HG03066 (cell line): Measurements from ENCODE around the gene BYSL.

Experiments used
- ATAC-seq: cut with Tn5 transposase; IDR thresholded peaks from one replicate; pipeline ENCODE4 v1.9.1; 2021; ENCODE audit warnings: low read depth; ENCODE audit not compliant: unreplicated experiment

The BYSL gene, protein sequence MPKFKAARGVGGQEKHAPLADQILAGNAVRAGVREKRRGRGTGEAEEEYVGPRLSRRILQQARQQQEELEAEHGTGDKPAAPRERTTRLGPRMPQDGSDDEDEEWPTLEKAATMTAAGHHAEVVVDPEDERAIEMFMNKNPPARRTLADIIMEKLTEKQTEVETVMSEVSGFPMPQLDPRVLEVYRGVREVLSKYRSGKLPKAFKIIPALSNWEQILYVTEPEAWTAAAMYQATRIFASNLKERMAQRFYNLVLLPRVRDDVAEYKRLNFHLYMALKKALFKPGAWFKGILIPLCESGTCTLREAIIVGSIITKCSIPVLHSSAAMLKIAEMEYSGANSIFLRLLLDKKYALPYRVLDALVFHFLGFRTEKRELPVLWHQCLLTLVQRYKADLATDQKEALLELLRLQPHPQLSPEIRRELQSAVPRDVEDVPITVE

DNA sequence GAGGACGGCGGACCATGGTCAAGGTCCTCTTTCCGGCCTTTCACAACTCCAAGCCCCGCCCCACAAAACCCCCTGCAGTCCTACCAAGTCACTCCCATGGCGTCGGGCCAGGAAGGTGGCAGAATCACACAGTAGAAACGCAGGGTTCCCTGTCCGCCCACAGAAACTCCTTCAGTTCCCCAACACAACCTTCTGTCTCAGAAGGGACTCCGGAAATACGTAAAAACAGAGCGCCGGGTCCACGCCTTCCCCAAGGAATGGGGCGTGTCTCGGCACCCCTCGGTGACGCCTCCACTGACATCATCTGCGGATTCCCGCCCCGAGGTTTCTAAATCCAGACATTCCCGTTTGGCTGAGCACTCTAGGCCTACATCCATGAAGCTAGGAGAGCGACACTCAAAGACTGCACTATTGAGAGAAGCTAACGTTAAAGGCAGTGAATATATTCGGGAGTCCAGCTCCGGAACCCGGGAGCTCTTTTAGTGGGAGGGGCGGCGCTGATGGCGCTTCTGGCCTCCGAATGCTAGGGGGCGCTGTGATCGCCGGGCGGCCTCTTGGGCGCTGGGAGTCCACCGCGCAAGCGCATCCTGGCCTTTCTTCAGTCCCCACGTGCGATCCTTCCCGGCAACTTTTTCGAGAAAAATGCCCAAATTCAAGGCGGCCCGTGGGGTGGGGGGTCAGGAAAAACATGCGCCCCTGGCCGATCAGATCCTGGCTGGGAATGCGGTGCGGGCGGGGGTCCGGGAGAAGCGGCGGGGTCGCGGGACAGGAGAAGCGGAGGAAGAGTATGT, at the start of gene BYSL, which contains the start of gene MED20:
Gene BYSL, plus strand, starts transcription at position 579 of the 791 bp plus-strand sequence. Its CDS starts 64 bp downstream, at position 643.
Gene MED20, minus strand, starts transcription at position 219 of the 791 bp plus-strand sequence. Its CDS starts 121 bp downstream, at position 98.
- ATAC-seq = peak; percentile 93

DNA sequence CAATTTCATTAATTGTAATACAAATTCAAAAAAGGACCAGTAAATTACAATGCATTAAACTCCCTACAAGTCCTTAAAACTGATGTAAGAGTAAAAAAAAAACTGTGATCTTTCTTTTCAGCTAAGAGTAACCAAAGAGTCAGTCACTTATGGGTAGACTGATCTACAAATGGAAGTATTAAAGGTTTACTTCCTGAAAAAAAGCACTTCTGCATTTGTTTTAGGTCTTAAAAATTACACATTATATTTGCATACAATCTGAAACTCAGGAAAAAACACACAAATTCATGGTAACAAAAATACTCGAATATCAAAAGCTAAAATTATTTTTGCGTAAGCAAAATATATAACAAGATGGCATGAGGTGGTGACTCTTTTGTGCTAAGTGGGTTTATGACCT, 49.6 kb upstream of the BYSL start:
- no peak for ATAC-seq

DNA sequence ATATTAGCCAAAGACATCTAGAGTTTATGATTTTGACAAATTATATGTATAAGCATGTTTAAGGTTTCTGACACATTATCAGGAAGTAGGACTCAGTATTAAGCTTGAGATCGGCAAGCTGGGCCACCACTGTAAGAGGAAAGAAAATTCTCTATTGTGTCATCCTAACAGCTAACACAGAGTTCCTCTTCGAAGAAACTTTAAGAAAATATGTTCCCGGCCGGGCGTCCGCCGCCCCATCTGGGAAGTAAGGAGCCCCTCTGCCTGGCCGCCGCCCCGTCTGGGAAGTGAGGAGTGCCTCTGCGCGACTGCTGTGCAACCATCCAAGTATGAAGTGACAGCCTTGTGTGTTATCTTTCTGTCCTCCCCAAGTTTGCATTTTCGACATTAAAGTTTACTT, 49.2 kb upstream of the BYSL start:
- ATAC-seq = no peak

DNA sequence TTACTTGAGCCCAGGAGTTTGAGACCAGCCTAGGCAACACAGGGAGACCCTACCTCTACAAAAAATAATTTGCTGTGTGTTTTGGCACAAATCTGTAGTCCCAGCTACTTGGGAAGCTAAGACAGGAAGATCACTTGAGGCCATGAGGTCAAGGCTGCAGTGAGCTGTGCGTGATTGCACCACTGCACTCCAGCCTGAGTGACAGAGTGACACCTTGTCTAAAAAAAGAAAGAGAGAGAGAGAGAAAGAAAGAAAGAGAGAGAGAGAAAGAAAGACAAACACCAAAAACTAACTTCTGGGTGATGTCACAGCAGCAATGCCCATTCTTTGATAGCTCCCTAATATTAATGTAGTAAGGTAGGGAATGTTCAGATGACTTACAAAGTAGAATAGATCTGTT, 46.6 kb upstream of the BYSL start:
- no peak for ATAC-seq

DNA sequence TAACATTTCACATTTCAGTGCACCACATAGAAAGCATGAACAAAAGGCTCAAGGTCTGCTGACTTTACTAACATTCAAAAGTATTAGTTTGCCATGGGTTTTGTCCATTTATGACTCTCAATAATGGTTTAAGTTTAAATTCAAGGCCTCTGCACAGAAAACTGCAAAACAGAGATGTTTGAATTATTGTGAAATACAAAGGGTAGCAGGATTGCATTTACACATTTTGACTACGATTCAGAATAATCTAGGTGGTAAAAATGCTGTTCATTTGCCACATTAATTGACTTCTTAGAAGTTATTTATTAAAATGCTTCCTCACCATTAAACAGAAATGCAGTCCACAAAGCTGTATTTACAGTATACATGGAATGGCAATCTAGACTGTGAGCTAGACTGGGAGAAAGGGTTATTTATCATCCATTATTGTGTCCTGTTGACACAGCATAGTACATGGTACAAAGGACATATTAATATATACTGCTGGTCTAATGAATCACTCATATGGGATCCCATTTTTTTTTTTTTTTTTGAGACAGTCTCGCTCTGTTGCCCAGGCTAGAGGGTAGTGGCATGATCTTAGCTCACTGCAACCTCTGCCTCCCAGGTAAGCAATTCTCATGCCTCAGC, 44.1 kb upstream of the BYSL start:
- no peak for ATAC-seq

DNA sequence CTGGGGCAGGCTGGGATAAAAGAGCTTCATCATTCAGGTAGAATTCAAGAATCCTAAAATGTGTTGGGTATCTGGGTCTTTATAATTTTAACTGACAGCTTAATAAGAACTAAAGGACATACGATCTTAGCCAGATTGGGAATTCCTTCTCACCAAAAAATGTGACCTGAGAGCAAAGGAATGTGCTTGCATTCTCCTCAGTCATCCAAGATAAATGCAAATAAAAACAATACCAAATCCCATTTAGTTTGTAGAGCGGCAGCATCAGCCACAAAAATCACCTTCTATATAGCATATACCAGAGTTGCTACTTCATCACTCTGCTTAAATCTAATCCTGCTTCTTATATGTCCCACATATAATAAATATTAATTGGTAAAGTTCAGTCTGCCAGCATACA, 43.1 kb upstream of the BYSL start:
- no peak for ATAC-seq

DNA sequence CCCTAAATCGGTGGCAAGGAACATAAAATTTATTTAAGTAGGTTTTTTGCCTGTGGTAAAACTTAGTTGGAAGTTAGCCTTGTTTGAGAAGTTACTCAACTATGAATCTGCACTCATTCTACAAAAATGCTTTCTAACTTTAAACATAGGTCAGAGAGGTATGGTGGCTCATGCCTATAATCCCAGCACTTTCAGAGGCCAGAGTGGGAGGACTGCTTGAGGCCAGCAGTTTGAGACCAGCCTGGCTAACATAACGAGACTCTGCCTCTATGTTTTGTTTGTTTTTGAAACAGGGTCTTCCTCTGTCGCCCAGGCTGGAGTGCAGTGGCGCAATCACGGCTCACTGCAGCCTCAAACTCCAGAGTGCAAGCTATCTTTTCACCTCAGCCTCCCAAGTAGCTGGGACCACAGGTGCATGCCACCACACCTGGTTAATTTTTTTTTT, 42.3 kb upstream of the BYSL start:
- no peak for ATAC-seq

DNA sequence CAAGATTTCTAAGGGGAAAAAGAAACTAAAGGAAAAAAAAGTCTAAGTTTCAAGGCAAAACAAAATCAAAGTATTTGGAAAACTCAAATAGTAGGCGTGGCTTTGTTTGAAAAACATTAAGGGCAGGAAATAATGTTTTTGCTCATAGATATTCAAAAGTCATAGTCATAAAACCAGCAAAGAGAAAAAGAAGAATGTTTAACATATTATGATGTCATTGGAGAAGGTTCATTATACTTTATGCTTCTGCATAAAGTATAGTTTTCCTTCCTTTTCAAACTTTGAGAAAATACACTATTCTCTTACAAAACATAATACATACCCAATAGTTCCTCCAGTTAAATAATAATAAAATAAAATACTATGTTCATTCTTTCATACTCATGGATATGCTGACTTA, 39.8 kb upstream of the BYSL start:
- no peak for ATAC-seq

DNA sequence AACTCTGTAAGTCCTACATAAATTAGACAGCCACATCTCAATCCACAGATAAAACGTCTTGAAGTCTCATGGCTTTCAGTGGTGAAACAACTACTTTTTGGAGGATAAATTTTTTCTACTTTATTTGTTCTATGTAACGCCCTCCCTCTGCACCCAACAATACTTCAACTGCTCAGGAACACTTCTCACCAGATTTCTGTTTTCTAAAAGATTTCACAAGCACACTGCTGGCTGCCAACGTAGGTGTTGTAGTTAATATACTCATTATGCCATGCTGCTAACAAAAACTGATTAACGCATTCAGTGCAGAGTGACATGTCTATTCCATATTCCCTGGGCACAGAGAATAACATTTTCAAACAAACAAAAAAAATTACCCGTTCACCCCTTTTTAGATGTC, 36.3 kb upstream of the BYSL start:
- ATAC-seq = no peak

DNA sequence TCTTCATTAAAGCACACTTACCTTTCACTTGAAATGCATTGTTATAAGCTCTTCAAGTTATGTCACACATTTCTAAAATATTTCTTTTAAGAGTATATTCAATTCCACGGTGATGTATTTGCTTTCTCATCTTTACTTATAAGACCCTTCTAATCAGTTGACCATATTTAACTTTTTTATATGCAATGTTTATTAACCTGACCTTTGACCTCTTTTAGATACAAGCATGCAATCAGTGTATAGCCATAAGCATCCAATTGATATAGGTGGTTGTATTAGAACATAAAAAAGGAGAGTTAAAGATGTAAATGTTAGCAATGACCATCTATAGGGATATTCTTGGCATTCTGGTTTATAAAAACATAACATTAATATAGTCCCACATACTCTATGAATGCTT, 35.4 kb upstream of the BYSL start:
- no peak for ATAC-seq

DNA sequence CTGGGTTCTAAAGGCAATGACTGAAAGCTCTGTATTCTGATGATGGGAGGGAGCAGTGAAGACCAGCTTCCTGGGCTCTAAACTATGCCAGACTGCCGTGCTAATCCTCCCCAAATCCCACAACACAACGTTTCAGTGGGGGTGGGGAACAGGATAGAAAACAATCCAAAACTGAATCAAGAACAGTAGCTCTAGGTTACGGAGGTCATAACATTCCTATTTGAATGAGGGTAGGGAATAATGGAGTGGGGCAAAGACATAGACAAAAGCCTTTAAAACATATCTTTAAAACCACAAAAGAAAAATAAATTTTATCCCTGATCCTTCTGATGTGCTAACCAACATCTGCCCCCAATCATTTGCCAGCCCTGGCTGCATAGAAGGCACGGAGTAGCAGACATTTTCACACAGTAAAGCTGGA, 34.0 kb upstream of the BYSL start:
- ATAC-seq = no peak

DNA sequence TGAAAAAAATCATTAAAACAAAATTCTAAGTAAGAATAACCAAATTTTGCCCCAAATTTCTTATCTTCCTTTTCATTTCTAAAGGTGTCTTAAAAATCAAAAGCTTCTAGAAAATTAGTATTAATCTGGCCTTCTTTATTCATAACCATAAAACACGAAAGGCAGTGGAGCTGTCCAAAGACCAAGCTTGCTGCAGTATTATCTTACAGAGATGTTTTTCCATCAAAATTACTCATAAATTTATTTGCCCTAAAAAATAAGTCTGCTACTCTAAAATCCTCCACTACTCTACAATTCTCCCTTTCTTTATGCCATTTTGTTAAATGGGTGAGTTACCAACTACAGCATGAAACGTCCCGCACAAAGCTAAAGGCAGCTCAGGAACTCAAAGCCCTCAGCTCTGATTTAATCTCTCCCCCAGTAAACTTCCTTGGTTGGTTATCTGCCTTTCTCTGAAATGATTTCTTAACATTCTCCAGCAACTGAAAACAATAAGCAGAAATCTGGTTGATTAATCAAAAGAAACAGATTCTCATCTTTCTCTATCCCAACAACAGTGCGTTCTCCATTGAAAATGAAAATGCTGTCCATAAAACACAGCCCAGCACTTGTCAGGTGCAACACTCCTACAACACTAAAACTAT, 28.3 kb upstream of the BYSL start:
- no peak for ATAC-seq

DNA sequence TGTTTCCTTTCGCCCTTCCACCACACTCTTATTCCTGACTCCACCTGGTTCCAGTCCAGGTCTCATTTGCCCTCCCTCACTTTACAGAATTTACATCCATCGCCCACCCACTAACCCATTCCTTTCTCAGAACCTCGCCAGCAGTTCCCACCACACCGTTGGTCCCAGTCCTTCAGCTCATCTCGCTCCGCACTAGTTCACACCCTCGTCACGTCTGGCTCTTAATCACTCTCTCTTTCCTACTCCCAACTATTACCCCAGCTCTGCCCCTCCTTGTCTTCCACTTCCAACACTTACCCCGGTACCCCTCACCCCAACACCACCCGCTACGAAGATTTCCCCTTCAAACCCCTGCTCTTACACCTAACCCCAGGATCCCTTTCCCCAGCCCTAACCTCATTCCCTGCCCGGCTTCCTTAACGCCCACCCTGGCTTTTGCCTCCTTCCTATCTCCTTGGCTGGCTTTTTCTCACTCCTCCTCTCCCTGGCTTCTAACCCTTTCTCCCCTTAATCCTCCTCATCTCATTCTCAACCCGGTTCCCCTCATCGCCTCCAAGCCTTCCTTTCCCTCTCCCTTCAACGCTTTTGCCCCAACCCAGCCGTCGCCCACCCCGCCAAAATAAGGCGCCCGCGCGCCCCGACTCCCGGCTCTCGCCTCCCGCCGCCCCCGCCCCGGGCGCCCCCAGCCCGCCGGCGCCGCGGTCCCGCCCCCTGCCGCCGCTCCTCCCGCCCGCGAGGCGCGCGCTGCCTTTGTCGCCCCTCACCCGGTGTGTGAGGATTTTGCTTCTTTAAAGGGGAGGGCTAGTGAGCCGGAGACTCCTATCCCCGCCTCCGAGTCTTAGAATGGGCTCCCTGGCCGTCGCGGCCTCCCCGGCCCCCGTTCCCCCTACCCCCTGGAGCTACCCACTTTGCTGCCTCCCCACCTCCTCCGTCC, 26.7 kb upstream of the BYSL start:
- ATAC-seq = peak; percentile 29

DNA sequence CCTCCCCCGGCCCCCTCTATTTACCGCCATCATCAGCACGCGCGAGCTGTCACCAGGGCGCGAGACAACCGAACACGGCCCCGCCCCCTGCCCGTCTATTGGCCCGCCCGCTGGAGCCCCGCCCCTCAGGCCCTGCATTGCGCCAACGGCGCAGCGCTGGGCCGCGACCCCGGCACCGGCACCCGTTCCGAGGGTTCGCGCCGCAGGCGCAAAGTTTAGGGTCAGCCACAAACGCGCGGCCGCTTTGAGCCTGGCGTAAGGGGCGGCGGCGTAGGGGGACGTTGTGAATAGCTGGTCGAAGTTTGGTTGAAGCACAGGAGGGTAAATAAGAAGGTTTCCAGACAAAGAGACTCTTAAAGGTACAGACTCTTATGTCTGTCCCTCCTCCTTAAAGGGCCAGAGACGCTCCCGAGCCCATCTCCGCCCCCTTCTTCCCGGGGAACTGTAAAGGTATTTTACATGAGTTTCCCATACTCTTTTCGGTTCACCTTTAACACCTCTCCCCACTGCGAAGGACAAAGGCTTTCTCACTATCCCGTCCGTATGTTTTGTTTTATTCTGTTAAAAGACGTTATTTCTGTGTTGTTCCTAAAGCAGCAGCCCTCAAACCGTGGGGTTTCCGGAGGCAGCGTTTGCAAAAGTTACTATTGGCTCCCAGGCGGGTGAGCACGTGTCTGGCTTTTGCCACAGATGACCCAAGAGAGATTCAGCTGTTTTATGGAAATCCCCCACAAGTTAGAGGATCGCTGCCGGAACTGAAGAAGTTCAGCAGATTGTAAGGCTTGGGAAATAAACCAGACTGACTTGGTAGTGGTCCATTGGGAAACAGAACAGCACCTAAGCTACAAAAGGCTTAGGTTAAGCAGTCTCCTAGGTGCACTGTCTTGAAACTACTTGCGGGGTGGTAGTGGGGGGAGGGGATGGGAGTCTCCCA, 25.7 kb upstream of the BYSL start, which contains the start of gene USP49:
Gene USP49, minus strand, starts transcription at position 76 of the 934 bp plus-strand sequence. CDS start 88,392 bp downstream, outside the sequence.
- ATAC-seq = peak; percentile 79

DNA sequence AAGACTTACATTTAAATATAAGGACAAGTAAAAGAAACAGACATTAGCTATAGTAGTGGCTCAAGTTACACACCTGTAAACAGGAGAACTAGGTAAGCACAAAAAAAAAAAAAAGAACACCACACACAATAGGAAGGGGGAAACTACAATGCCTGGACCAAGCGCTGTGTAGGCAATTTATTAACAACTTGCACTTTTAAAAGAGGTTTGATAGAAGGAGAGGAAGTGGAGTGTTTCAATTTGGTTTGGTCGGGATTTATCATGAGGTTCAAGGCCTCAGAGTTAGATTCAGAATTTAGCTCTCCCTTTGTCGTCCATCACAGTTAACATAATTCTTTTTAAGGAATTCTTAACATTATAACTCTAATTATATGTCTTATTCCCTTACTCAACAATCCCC, 25.0 kb upstream of the BYSL start:
- ATAC-seq = no peak

DNA sequence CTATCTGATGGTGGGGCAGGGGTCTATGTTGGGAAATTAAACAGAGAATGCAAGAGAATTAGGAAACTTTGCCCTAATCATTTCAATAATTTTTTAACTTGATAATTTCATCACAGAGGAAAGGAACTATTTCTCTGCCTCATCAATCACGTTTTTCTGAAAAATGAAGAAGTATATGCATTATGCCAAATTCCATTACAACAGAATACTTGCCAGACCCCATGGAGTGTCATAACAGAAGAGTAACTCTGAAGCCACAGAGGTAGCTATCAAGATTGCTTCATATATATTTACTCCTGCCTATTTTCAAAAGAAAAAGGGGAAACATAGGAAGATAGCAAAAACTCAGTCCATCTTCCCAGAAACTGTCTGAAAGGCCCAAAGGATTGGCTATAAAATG, 20.4 kb upstream of the BYSL start:
- ATAC-seq = no peak

DNA sequence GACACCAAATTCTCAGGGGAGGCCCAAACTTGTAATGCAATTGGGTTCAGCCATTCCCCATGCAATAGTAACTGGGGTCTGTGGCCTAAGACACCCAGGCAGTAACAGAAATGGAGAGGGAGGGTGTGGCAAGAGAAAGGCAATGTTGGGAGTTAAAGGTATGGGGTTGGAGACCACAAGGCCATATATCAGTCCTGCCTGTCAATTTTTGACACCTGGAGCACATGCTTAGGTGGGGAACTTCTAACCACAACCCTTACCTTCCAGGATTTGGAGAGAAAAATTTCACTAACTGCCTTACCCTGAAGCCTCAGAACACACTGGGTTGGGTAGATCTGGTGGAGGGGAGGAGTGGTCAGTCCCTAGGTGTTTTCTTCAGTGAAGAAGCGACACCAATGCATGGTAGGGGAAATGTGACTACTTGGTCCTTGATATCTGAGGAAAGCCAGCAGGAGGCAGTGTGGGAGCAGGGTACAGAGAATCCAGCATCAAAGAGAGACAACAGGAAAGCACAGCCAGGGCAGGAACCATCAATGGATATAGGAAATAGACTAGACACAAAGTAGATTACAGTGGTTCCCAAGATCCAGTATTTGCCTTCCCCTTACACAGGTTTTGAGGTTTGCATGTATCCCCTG, 19.3 kb upstream of the BYSL start:
- no peak for ATAC-seq

DNA sequence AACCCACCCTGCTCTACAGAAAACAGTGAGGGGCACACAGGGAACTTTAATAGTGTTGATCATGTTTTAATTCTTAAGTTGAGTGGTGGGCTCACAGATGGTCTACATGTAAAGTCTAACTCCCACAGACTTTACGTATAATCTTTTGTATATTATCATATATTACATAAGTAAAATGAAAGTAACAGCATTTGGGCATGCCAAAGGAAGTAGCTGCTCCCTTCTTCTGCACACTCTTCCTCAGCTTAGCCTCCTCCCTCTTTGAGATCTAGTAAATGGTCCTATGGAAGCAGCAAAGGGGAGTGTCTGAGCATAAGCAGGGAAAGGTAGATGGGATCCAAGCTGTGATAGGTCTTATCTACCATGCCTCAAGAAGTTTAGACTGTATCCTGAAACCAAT, 11.6 kb upstream of the BYSL start:
- ATAC-seq = no peak
